ENCODE results near the gene PC. TPM values are rescaled to one million over a fixed set of nuclear protein-coding genes. Genes with fewer than 3 reads are reported as not detected.

The PC gene
- total RNA-seq, 4 donors from 2014 or later, result 7.3 to 22.5 (median 17.4) TPM

GRCh38 chr11:66915866-66916265 is 42.3 kb downstream of the PC start:
- no peak for TF ChIP-seq CTCF (IDR thresholded peaks at IDR 0.05)
- no peak for TF ChIP-seq POLR2A (IDR thresholded peaks at IDR 0.05)
- intact Hi-C loops (cut with DNase I; ENCODE audit: low total_unique reads), result no loop called here
- DNase-seq (ENCODE audit: low spot score in 2 of 2), result no peak
- no peak overlapping the region for H3K4me3 ChIP-seq (ENCODE audit: low read depth, poor library complexity, severe bottlenecking)
- 77 to 79% methylated on average over 7 of the region's 7 CpGs for WGBS, 2 donors

GRCh38 chr11:66915046-66915832 is 42.9 kb downstream of the PC start:
- no peak for TF ChIP-seq CTCF (IDR thresholded peaks at IDR 0.05)
- no peak for TF ChIP-seq POLR2A (IDR thresholded peaks at IDR 0.05)
- intact Hi-C loops (cut with DNase I; ENCODE audit: low total_unique reads), result no loop called here
- 76 to 79% methylated on average over 14 of the region's 14 CpGs for WGBS, 2 donors

GRCh38 chr11:66914505-66914904 is 43.7 kb downstream of the PC start:
- TF ChIP-seq POLR2A (IDR thresholded peaks at IDR 0.05) (no peak), CTCF (IDR thresholded peaks at IDR 0.05) (no peak)
- intact Hi-C loops (cut with DNase I; ENCODE audit: low total_unique reads), result no loop called here
- DNase-seq (ENCODE audit: low spot score in 2 of 2), result no peak
- WGBS, 2 donors, result 59 to 65% methylated on average over 5 of the region's 5 CpGs
- H3K4me3 ChIP-seq (ENCODE audit: low read depth, poor library complexity, severe bottlenecking), result no peak overlapping the region

More at GRCh38 chr11:66915046-66915832, 42.9 kb downstream of the PC start:
- no peak overlapping the region for H3K4me3 ChIP-seq (ENCODE audit: low read depth, poor library complexity, severe bottlenecking)
- no peak for DNase-seq (ENCODE audit: low spot score in 2 of 2)

- intact Hi-C loops (cut with DNase I; ENCODE audit: low total_unique reads), result no loop called here
- no peak overlapping the region for H3K4me3 ChIP-seq (ENCODE audit: low read depth, poor library complexity, severe bottlenecking)
- TF ChIP-seq POLR2A (IDR thresholded peaks at IDR 0.05), result no peak
- no peak for TF ChIP-seq CTCF (IDR thresholded peaks at IDR 0.05)
- WGBS, 2 donors, result 67 to 71% methylated on average over 9 of the region's 9 CpGs
- no peak for DNase-seq (ENCODE audit: low spot score in 2 of 2)
Observed at GRCh38 chr11:66912911-66913310, 45.3 kb downstream of the PC start.

- intact Hi-C loops (cut with DNase I; ENCODE audit: low total_unique reads), result no loop called here
- WGBS, 2 donors, result 67 to 80% methylated on average over 7 of the region's 7 CpGs
- H3K4me3 ChIP-seq (ENCODE audit: low read depth, poor library complexity, severe bottlenecking), result no peak overlapping the region
- TF ChIP-seq POLR2A (IDR thresholded peaks at IDR 0.05) (no peak), CTCF (IDR thresholded peaks at IDR 0.05) (no peak)
- DNase-seq (ENCODE audit: low spot score in 2 of 2), result no peak
Observed at GRCh38 chr11:66912361-66912760, 45.8 kb downstream of the PC start.

- intact Hi-C loops (cut with DNase I; ENCODE audit: low total_unique reads), result no loop called here
- DNase-seq (ENCODE audit: low spot score in 2 of 2), result no peak
- TF ChIP-seq POLR2A (IDR thresholded peaks at IDR 0.05) (no peak), CTCF (IDR thresholded peaks at IDR 0.05) (no peak)
- WGBS, 2 donors, result 91 to 98% methylated on average over 4 of the region's 4 CpGs
- H3K4me3 ChIP-seq (ENCODE audit: low read depth, poor library complexity, severe bottlenecking), result no peak overlapping the region
Observed at GRCh38 chr11:66910669-66911068, 47.5 kb downstream of the PC start.

Data from lower leg skin (tissue), 4 donors.